ENCODE results near the gene RPL22L1. TPM values are rescaled to one million over a fixed set of nuclear protein-coding genes. Genes with fewer than 3 reads are reported as not detected.

The RPL22L1 gene
- total and polyA plus RNA-seq, 2 experiments from 2014 or later: 63.1 to 168 TPM

DNA sequence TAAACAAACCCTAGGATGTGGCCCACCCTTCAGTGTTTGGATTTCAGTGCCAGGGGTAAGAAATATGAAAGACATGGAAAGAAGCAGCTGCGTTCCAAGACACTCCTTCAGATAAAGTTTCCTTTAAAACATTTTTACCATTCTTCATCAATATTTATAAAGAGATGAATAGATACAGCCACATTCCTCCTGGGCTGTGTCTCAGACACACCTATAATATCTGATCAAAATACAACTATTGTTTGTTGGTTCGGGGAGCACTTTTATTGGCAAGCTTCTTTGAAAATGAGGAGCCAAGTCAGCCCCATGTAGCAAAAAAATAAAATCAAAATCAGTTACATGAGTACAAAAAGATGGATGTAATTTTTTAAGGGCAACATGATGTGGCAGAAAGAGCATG, 53.2 kb downstream of the RPL22L1 start:
- 87% methylated on average over 2 of the region's 2 CpGs for WGBS (ENCODE audit: low lambda C conversion rate, missing lambda C conversion rate)
- no peak overlapping the region for H3K4me3 ChIP-seq
- H3K4me2 ChIP-seq: no peak overlapping the region
- no peak overlapping the region for H2AFZ ChIP-seq
- TF ChIP-seq CTCF (IDR thresholded peaks at IDR 0.05; ENCODE audit: poor library complexity) (no peak), EZH2 (IDR thresholded peaks at IDR 0.05; ENCODE audit: borderline replicate concordance) (no peak), EZH2phosphoT487 (IDR thresholded peaks at IDR 0.05; ENCODE audit: low read depth, severe bottlenecking, unreplicated experiment) (no peak)
- H3K36me3 ChIP-seq (replicated peaks; ENCODE audit: insufficient read depth, low read depth): no peaks in the 10 kb centered on the region
- no peaks in the 10 kb centered on the region for H3K27me3 ChIP-seq
- H3K9me2 ChIP-seq (replicated peaks; ENCODE audit: insufficient read depth): no peaks in the 10 kb centered on the region
- no peak for DNase-seq (ENCODE audit: low spot score)
- no peak overlapping the region for H3K27ac ChIP-seq
- H3K4me1 ChIP-seq (ENCODE audit: insufficient read depth): no peaks in the 10 kb centered on the region
- H4K20me1 ChIP-seq (ENCODE audit: insufficient read depth, poor library complexity, severe bottlenecking): no peaks in the 10 kb centered on the region
- H3K79me2 ChIP-seq: no peaks in the 10 kb centered on the region
- no peaks in the 10 kb centered on the region for H3K9me3 ChIP-seq (ENCODE audit: low read depth)

DNA sequence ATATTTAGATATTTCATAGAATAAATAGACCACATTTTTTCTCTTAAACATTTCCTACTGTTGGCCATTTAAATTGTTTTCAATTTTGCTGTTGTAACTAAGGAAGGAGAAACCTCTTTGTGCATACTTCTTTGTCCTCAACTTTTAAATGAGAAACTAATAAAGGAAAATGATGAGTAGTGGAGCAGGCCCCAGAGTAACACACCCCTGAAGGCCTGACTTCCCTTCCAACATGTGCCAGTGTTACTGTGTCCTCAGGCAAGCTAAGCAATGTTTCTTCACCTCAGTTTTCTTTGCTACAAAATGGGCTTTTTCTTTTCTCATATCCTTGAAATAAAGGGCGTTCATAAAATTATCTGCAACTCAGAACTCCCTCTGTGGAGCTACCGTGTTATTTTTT, 53.7 kb downstream of the RPL22L1 start:
- H3K4me2 ChIP-seq: no peak overlapping the region
- no peak overlapping the region for H3K27ac ChIP-seq
- no peak for DNase-seq (ENCODE audit: low spot score)
- WGBS (ENCODE audit: low lambda C conversion rate, missing lambda C conversion rate): 89% methylated on average over 2 of the region's 2 CpGs
- no peak overlapping the region for H3K4me3 ChIP-seq
- no peak for TF ChIP-seq EZH2 (IDR thresholded peaks at IDR 0.05; ENCODE audit: borderline replicate concordance)
- no peak for TF ChIP-seq CTCF (IDR thresholded peaks at IDR 0.05; ENCODE audit: poor library complexity)
- no peak for TF ChIP-seq EZH2phosphoT487 (IDR thresholded peaks at IDR 0.05; ENCODE audit: low read depth, severe bottlenecking, unreplicated experiment)
- H2AFZ ChIP-seq: no peak overlapping the region
- H3K36me3 ChIP-seq (replicated peaks; ENCODE audit: insufficient read depth, low read depth): no peaks in the 10 kb centered on the region
- H3K9me2 ChIP-seq (replicated peaks; ENCODE audit: insufficient read depth): no peaks in the 10 kb centered on the region
- H3K9me3 ChIP-seq (ENCODE audit: low read depth): no peaks in the 10 kb centered on the region
- no peaks in the 10 kb centered on the region for H3K27me3 ChIP-seq
- H3K4me1 ChIP-seq (ENCODE audit: insufficient read depth): no peaks in the 10 kb centered on the region
- H3K79me2 ChIP-seq: no peaks in the 10 kb centered on the region
- no peaks in the 10 kb centered on the region for H4K20me1 ChIP-seq (ENCODE audit: insufficient read depth, poor library complexity, severe bottlenecking)

DNA sequence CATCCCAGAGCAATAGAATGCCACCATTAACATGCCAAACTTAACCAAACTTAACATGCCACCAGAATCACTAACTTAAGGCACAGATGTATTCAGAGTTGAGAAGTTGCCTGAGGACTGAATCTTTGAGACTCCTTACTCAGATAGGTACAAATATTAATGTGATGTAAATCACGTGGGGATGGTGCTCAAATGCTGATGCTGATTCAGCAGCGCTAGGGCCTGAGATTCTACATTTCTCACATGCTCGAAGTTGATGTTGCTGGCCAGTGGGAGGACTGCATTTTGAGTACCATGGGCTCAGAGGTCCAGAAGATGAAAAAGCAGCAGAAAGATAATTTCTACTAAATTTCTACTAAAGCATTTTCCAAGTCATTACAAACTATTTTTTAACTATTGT, 54.1 kb downstream of the RPL22L1 start:
- WGBS (ENCODE audit: low lambda C conversion rate, missing lambda C conversion rate): 71% methylated on average over 3 of the region's 3 CpGs
- TF ChIP-seq EZH2phosphoT487 (IDR thresholded peaks at IDR 0.05; ENCODE audit: low read depth, severe bottlenecking, unreplicated experiment): no peak
- TF ChIP-seq EZH2 (IDR thresholded peaks at IDR 0.05; ENCODE audit: borderline replicate concordance): no peak
- TF ChIP-seq CTCF (IDR thresholded peaks at IDR 0.05; ENCODE audit: poor library complexity): no peak
- no peaks in the 10 kb centered on the region for H3K27me3 ChIP-seq
- no peak overlapping the region for H3K4me2 ChIP-seq
- H3K79me2 ChIP-seq: no peaks in the 10 kb centered on the region
- no peaks in the 10 kb centered on the region for H3K9me3 ChIP-seq (ENCODE audit: low read depth)
- H2AFZ ChIP-seq: no peak overlapping the region
- H3K27ac ChIP-seq: no peak overlapping the region
- no peaks in the 10 kb centered on the region for H3K36me3 ChIP-seq (replicated peaks; ENCODE audit: insufficient read depth, low read depth)
- H3K4me3 ChIP-seq: no peak overlapping the region
- no peaks in the 10 kb centered on the region for H3K4me1 ChIP-seq (ENCODE audit: insufficient read depth)
- no peaks in the 10 kb centered on the region for H3K9me2 ChIP-seq (replicated peaks; ENCODE audit: insufficient read depth)
- no peak for DNase-seq (ENCODE audit: low spot score)
- H4K20me1 ChIP-seq (ENCODE audit: insufficient read depth, poor library complexity, severe bottlenecking): no peaks in the 10 kb centered on the region

DNA sequence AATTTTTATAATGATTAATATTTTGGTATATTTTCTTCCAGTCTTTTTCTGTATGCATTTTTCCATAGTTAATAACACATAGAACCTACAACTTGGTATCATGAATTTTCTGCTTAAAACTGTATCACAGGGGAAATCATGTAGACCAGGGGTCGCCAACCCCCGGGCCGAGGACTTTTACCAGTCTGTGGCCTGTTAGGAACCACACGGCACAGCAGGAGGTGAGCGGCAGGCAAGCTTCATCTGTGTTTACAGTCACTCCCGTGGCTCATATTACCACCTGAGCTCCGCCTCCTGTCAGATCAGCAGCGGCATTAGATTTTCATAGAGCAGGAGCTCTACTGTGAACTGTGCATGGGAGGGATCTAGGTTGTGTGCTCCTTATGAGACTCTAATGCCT, 54.7 kb downstream of the RPL22L1 start:
- H3K27ac ChIP-seq: no peak overlapping the region
- 7% methylated on average over 8 of the region's 8 CpGs for WGBS (ENCODE audit: low lambda C conversion rate, missing lambda C conversion rate)

More for the DNA sequence above, 54.7 kb downstream of the RPL22L1 start:
- no peak overlapping the region for H3K4me3 ChIP-seq
- no peak overlapping the region for H3K4me2 ChIP-seq
- peak; percentile 59 for DNase-seq (ENCODE audit: low spot score)
- H3K9me3 ChIP-seq (ENCODE audit: low read depth): no peaks in the 10 kb centered on the region
- no peaks in the 10 kb centered on the region for H3K27me3 ChIP-seq
- no peaks in the 10 kb centered on the region for H3K36me3 ChIP-seq (replicated peaks; ENCODE audit: insufficient read depth, low read depth)
- no peaks in the 10 kb centered on the region for H3K4me1 ChIP-seq (ENCODE audit: insufficient read depth)
- H3K79me2 ChIP-seq: no peaks in the 10 kb centered on the region
- no peak overlapping the region for H2AFZ ChIP-seq
- no peaks in the 10 kb centered on the region for H4K20me1 ChIP-seq (ENCODE audit: insufficient read depth, poor library complexity, severe bottlenecking)
- H3K9me2 ChIP-seq (replicated peaks; ENCODE audit: insufficient read depth): no peaks in the 10 kb centered on the region
- TF ChIP-seq CTCF (IDR thresholded peaks at IDR 0.05; ENCODE audit: poor library complexity) (no peak), EZH2phosphoT487 (IDR thresholded peaks at IDR 0.05; ENCODE audit: low read depth, severe bottlenecking, unreplicated experiment) (no peak), EZH2 (IDR thresholded peaks at IDR 0.05; ENCODE audit: borderline replicate concordance) (no peak)
